Stimulated activated CD8-positive, alpha-beta memory T cell treated with anti-CD3 and anti-CD28 coated beads, Interleukin-15, amount 100 ng/mL, for 4 hours (primary cell): ENCODE measurements around the gene NEAT1.

Experiments used
- DNase-seq, 2 donors: peaks; one replicate each; pipeline ENCODE4 v3.0.0-alpha.2; 2020; ENCODE audit warnings: low read depth in 2 of 2

The NEAT1 gene

DNA sequence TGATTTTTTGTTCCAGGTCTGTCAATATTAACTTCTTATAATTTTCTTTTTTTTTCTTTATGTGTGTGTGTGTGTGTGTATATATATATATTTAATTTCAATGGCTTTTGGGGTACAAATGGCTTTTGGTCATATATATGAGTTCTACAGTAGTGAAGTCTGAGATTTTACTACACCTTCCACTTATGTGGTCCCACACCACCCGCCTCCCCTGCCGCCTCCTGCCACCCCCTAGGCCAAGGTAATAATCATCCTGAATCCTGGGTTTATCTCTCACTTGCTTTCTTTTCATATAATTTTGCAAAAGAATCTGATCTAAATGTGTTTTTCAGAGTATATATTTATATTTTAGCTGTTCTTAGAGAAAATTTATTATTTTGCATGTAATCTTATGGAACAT lies 11.1 kb downstream of the NEAT1 start:
- no peak for DNase-seq

GRCh38 chr11:65434057-65434666 lies 11.6 kb downstream of the NEAT1 start:
- no peak for DNase-seq

- DNase-seq: no peak
These were observed 12.2 kb downstream of the NEAT1 start for GRCh38 chr11:65434667-65435410.

DNA sequence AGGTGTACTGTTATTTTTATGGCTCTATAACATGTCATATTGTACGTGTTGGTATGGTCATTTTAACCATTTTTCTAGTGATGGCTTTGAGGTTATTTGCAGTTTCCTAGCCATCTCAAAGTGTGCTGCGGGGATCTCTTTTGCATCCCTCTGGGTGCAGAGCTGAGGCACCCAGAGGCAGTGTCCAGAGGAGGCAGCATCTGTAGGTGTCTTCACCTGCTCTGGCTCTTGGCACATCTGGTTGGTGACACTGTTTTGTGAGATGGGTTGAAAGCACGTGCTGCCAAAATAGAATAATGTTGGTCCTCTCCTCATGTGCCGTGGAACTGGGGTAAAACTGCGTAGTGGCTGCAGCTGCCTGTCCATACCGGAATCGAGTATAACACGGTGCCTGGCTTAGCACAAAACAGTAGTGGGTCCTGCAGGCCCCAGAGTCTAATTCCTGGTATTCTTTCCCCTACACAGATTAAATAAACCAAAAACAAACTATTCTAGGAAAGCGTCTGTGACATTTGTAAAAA lies 12.9 kb downstream of the NEAT1 start:
- DNase-seq: no peak

GRCh38 chr11:65435981-65436411 lies 13.4 kb downstream of the NEAT1 start:
- no peak for DNase-seq

DNA sequence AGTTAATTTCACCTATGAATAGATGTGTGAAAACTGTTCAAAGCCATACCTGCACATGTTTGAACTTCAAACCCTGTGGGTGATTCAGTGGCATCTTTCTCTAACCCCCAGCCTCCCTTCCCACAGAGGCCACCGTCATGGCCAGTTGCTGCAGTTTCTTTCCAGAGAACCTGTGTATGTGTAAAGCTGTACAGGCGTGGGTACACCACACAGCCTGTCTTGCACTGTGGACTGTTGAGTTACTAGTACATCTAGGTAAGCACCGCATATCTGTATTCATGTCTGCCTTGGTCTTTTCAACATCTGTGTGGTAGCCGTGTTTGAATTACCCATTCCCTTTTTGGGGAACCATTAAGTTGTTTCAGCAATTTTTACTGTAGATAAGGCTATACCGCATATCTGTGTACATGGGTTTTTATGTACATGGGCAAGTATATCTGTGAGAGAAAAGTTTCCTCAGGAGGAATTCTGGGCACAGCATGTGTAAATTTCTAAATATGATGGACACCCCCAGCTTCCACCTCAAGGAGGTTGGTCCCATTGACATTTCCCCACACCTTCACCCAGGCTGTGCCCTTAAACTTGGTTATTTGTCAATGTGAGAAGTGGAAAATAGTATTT lies 13.9 kb downstream of the NEAT1 start:
- DNase-seq: no peak

GRCh38 chr11:65437436-65438227 lies 15.0 kb downstream of the NEAT1 start:
- no peak for DNase-seq

DNA sequence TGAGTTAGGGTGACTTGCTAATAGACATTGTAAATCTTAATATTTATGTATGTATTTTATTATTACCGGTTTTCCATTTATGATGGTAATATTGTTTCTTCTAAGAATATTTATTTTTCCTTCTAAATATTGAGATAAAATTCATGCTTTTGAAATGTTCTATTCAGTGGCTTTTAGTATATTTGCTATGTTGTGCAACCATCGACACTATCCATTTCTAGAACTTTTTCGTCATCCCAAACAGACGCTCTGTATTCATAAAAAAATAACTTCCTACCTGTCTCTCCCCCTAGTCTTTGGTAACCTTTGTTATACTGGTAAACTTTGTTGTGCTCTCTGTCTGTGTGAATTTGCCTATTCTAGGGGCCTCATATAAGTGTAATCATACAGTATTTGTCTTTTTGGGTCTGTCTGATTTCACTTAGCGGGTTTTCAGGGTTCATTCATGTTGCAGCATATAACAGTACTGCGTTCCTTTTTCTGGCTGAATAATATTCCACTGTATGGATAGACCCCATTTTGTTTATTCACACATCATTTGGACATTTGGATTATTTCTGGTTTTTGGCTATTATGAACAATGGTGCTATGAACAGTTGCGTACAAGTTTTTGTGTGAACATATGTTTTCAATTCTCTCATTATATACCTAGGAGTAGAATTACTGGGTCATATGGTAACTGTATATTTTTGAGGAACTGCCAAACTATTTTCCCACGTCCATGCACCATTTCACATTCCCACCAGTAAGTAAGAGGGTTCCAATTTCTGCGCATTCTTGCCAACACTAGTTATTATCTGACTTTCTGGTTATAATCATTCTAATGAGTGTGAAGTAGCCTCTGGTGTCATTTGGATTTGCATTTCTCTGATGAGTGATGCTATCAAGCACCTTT lies 15.9 kb downstream of the NEAT1 start:
- DNase-seq: no peak

- DNase-seq: no peak
These were observed 17.0 kb downstream of the NEAT1 start for GRCh38 chr11:65439331-65440181.

GRCh38 chr11:65440831-65441499 lies 18.4 kb downstream of the NEAT1 start:
- no peak for DNase-seq

- no peak for DNase-seq
These were observed 20.3 kb downstream of the NEAT1 start for GRCh38 chr11:65442842-65443331.

DNA sequence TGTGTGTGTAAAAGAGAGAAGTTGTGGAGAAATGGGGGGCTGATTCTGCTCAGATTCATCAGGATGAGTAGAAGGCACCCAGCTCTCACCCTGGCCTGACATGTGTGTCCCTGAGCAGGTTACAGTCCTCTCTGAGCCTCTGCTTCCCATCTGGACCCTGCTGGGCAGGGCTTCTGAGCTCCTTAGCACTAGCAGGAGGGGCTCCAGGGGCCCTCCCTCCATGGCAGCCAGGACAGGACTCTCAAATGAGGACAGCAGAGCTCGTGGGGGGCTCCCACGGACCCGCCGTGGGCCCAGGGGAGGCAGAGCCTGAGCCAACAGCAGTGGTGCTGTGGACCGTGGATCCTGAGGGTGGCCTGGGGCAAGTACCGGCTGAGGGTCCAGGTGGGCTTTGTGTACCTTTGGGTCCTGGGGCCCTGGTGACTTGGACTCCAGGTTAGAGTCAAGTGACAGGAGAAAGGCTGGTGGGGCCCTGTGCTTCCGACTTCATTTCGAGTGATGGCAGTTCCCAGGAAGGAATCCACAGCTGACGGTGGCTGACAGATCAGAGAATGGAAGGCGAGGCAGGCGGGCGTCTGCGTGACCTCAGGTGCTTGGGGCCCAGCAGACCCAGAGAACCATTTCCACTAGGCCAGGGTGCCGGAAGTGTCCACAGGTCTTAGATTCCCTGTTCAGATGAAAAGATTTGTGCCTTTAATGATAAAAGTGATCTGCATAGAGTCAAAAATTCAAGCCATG lies 21.9 kb downstream of the NEAT1 start:
- DNase-seq: no peak

GRCh38 chr11:65445101-65445603 lies 22.6 kb downstream of the NEAT1 start:
- no peak for DNase-seq

GRCh38 chr11:65445604-65446445 lies 23.2 kb downstream of the NEAT1 start:
- DNase-seq: no peak

- DNase-seq: no peak
These were observed 24.1 kb downstream of the NEAT1 start for GRCh38 chr11:65446446-65447277.

GRCh38 chr11:65448074-65448417 lies 25.4 kb downstream of the NEAT1 start:
- no peak for DNase-seq
